GM12892 (cell line): ENCODE measurements around the gene PLPP4.

Experiments
- DNase-seq: peaks from one replicate; pipeline ENCODE4 v3.0.0; 2011; ENCODE audit not compliant: insufficient read length
- FAIRE-seq: peaks from 2 replicates; lab custom pipeline; 2011; peaks lifted over from hg19 to GRCh38; lab: Jason Lieb, UNC
- POLR2A ChIP-seq: IDR thresholded peaks from 2 replicates; pipeline ENCODE4 v1.6.1; 2011; ENCODE audit warnings: low read depth, low read length, control low read depth
- POLR2AphosphoS5 ChIP-seq: IDR thresholded peaks from 2 replicates; pipeline ENCODE4 v1.6.1; 2011; ENCODE audit warnings: low read depth, low read length, control low read depth
- TAF1 ChIP-seq: IDR thresholded peaks from 2 replicates; pipeline ENCODE4 v1.6.1; 2011; ENCODE audit warnings: low read depth, mild to moderate bottlenecking, control low read depth, low read length, borderline replicate concordance

Gene PLPP4

GRCh38 chr10:120593693-120594092 lies 136.7 kb downstream of the PLPP4 start:
- no peak for FAIRE-seq
- no peak for TF ChIP-seq TAF1
- no peak for TF ChIP-seq POLR2A
- no peak for TF ChIP-seq POLR2AphosphoS5

GRCh38 chr10:120597902-120598301 lies 140.9 kb downstream of the PLPP4 start:
- DNase-seq = no peak
- TF ChIP-seq TAF1 (no peak), POLR2A (no peak), POLR2AphosphoS5 (no peak)
- FAIRE-seq = no peak

More at GRCh38 chr10:120593693-120594092, 136.7 kb downstream of the PLPP4 start:
- no peak for DNase-seq

- TF ChIP-seq POLR2A (no peak), TAF1 (no peak), POLR2AphosphoS5 (no peak)
- no peak for FAIRE-seq
- DNase-seq = no peak
These were observed 141.4 kb downstream of the PLPP4 start for GRCh38 chr10:120598386-120598785.

- no peak for FAIRE-seq
These were observed 142.2 kb downstream of the PLPP4 start for GRCh38 chr10:120599200-120599724.

GRCh38 chr10:120600871-120601649 lies 144.0 kb downstream of the PLPP4 start:
- TF ChIP-seq POLR2AphosphoS5 (no peak), TAF1 (no peak)
- DNase-seq = no peak
- FAIRE-seq = no peak

More at GRCh38 chr10:120599200-120599724, 142.2 kb downstream of the PLPP4 start:
- DNase-seq = no peak
- TF ChIP-seq POLR2A (no peak), POLR2AphosphoS5 (no peak), TAF1 (no peak)

GRCh38 chr10:120601999-120602398 lies 145.0 kb downstream of the PLPP4 start:
- DNase-seq (no peak), FAIRE-seq (no peak)
- TF ChIP-seq POLR2AphosphoS5 (no peak), POLR2A (no peak), TAF1 (no peak)

- TF ChIP-seq TAF1 (no peak), POLR2A (no peak), POLR2AphosphoS5 (no peak)
- no peak for DNase-seq
- no peak for FAIRE-seq
These were observed 148.4 kb downstream of the PLPP4 start for GRCh38 chr10:120605410-120605809.

GRCh38 chr10:120606051-120606764 lies 149.2 kb downstream of the PLPP4 start:
- DNase-seq (no peak), FAIRE-seq (peak; percentile 57)
- TF ChIP-seq POLR2AphosphoS5 (no peak), POLR2A (no peak), TAF1 (no peak)

- no peak for TF ChIP-seq POLR2AphosphoS5
- no peak for TF ChIP-seq TAF1
- TF ChIP-seq POLR2A = no peak
- no peak for DNase-seq
- FAIRE-seq = no peak
These were observed 150.1 kb downstream of the PLPP4 start for GRCh38 chr10:120607016-120607709.

GRCh38 chr10:120607710-120608703 lies 151.0 kb downstream of the PLPP4 start:
- no peak for TF ChIP-seq TAF1
- no peak for TF ChIP-seq POLR2AphosphoS5
- TF ChIP-seq POLR2A = no peak

GRCh38 chr10:120609006-120609405 lies 152.0 kb downstream of the PLPP4 start:
- FAIRE-seq = no peak
- no peak for TF ChIP-seq TAF1
- no peak for TF ChIP-seq POLR2A
- TF ChIP-seq POLR2AphosphoS5 = no peak

More at GRCh38 chr10:120607710-120608703, 151.0 kb downstream of the PLPP4 start:
- peak; percentile 62 for FAIRE-seq
- no peak for DNase-seq

More at GRCh38 chr10:120609006-120609405, 152.0 kb downstream of the PLPP4 start:
- no peak for DNase-seq
